ENCODE data around the gene SLC49A3.

Gene SLC49A3

DNA sequence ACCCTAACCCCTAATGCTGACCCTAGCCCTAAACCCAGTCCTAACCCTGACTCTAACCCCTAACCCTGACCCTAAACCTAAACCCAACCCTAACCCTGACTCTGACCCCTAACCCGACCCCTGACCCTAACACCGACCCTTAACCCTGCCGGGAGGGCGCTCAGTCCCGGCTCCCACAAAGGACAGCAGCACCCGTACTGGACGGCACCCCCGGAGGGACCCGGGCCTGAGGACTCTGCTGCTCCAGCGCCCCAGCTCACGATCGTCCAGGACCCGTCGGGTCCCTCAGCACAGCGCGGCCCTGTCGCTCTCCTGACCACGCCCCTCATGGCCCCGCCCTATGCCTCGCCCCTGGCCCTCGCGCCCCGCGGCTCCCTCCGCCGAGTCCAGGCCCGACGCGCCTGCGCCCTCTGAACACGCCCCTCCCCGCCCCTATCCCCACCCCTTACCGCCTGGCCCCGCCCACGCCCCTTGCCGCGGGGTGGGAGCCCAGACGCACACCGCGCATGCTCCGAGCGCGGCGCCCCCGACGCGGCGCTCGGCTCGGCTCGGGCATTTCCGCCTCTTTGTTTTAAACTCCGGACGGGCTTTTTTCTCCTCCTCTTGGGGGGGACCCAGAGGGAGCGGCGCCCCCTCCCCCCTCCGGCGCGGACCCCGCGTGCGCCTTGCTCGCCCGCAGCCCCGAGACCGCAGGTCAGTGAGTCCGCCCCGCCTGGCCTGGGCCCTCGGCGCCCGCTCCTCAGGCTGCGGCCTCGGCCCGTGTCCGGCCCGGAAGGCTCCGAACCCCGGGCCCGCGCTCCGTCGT is 16.5 kb upstream of the SLC49A3 start, which contains the start of gene PCGF3:
Gene PCGF3, plus strand, starts transcription at position 555 of the 805 bp plus-strand sequence. CDS start 27,849 bp downstream, outside the sequence.
- Histone ChIP-seq H3K4me3 (ENCODE audit: insufficient read depth, low read length, poor library complexity, severe bottlenecking) (peak within 1 kb of the TSS; percentile 79), H3K4me2 (ENCODE audit: low read depth, low read length, poor library complexity, severe bottlenecking) (peak within 1 kb of the TSS; percentile 71), H3K9me2 (replicated peaks; ENCODE audit: insufficient read depth, low read length) (no peaks in the 10 kb centered on the region), H3F3A (ENCODE audit: insufficient read depth) (peaks cover 12% of the 10 kb centered on the region; the same call in 1 of the 2 replicates), H3K79me2 (ENCODE audit: insufficient read depth, low read length) (peaks cover 46% of the 10 kb centered on the region), H3K9ac (ENCODE audit: low read length) (peak within 1 kb of the TSS; percentile 97), H4K20me1 (ENCODE audit: low read depth, low read length) (no peaks in the 10 kb centered on the region; the same call in 1 of the 2 replicates), H3K27me3 (ENCODE audit: low read length) (no peaks in the 10 kb centered on the region), H3K36me3 (ENCODE audit: low read length) (no peaks in the 10 kb centered on the region), H2AFZ (ENCODE audit: low read depth, low read length, severe bottlenecking) (peak within 1 kb of the TSS; percentile 75), H3K27ac (ENCODE audit: low read depth, low read length) (peak within 1 kb of the TSS; percentile 71), H3K9me3 (ENCODE audit: insufficient read depth, low read length) (no peaks in the 10 kb centered on the region)
- TF ChIP-seq EZH2phosphoT487 (conservative IDR thresholded peaks at IDR 0.05; ENCODE audit: low read length): no peak
- TF ChIP-seq, protein P1, sequence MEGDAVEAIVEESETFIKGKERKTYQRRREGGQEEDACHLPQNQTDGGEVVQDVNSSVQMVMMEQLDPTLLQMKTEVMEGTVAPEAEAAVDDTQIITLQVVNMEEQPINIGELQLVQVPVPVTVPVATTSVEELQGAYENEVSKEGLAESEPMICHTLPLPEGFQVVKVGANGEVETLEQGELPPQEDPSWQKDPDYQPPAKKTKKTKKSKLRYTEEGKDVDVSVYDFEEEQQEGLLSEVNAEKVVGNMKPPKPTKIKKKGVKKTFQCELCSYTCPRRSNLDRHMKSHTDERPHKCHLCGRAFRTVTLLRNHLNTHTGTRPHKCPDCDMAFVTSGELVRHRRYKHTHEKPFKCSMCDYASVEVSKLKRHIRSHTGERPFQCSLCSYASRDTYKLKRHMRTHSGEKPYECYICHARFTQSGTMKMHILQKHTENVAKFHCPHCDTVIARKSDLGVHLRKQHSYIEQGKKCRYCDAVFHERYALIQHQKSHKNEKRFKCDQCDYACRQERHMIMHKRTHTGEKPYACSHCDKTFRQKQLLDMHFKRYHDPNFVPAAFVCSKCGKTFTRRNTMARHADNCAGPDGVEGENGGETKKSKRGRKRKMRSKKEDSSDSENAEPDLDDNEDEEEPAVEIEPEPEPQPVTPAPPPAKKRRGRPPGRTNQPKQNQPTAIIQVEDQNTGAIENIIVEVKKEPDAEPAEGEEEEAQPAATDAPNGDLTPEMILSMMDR (IDR thresholded peaks at IDR 0.05; ENCODE audit: insufficient read depth, low read length, poor library complexity, severe bottlenecking): no peak

DNA sequence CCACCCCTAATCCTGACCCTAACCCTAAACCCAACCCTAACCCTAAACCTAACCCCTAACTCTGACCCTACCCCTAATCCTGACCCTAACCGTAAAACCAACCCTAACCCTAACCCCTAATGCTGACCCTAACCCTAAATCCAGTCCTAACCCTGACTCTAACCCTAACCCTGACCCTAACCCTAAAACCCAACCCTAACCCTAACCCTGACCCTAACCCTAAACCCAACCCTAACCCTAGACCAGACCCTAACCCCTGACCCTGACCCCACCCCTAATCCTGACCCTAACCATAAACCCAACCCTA is 16.0 kb upstream of the SLC49A3 start:
- peak overlapping the region; percentile 47 for H3K4me3 ChIP-seq (ENCODE audit: insufficient read depth, low read length, poor library complexity, severe bottlenecking)
- H4K20me1 ChIP-seq (ENCODE audit: low read depth, low read length): no peaks in the 10 kb centered on the region; the same call in 1 of the 2 replicates
- peak overlapping the region; percentile 43 for H3K9ac ChIP-seq (ENCODE audit: low read length)
- no peaks in the 10 kb centered on the region for H3K9me3 ChIP-seq (ENCODE audit: insufficient read depth, low read length)
- no peaks in the 10 kb centered on the region for H3K36me3 ChIP-seq (ENCODE audit: low read length)
- peak overlapping the region; percentile 75 for H2AFZ ChIP-seq (ENCODE audit: low read depth, low read length, severe bottlenecking)
- H3K27ac ChIP-seq (ENCODE audit: low read depth, low read length): no peak overlapping the region
- no peak for TF ChIP-seq EZH2phosphoT487 (conservative IDR thresholded peaks at IDR 0.05; ENCODE audit: low read length)
- peaks cover 41% of the 10 kb centered on the region for H3K79me2 ChIP-seq (ENCODE audit: insufficient read depth, low read length)
- no peaks in the 10 kb centered on the region for H3K9me2 ChIP-seq (replicated peaks; ENCODE audit: insufficient read depth, low read length)
- H3K4me2 ChIP-seq (ENCODE audit: low read depth, low read length, poor library complexity, severe bottlenecking): peak overlapping the region; percentile 71
- H3F3A ChIP-seq (ENCODE audit: insufficient read depth): peaks cover 17% of the 10 kb centered on the region; the same call in 1 of the 2 replicates
- no peaks in the 10 kb centered on the region for H3K27me3 ChIP-seq (ENCODE audit: low read length)

DNA sequence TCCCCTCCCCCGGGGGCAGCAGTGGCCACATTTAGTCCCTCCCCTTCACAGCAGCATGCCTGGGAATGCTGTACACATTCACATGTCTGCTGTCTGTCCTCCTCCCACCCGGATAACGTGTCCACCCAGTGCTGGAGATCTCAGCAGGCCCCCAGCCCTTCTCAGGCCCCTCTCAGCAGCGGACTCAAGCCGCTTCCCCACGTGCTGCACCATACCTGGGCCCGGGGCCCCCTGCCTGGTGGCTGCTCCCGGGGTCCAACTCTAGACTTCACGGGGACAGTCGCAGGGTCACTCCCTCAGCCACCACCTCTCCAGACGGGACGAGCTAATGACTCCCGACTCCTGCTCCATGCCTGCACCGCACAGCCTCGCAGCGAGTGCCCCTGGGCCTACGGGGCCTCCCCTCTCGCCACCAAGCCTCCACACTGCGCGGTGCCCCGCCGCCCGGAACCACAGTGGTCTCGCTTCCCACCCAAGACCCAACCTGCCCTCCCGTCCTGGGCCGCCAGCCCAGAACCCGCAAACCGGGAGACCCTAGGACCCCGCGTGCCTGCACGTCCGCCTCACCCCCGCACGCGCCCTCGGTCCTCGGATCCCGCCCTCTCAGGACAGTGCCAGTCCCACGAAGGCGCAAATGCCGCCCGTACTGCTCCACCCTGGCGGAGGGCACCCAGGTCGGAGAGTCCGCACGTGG is 15.4 kb upstream of the SLC49A3 start:
- Histone ChIP-seq H3K4me2 (ENCODE audit: low read depth, low read length, poor library complexity, severe bottlenecking) (no peak overlapping the region), H3K27me3 (ENCODE audit: low read length) (no peaks in the 10 kb centered on the region)

More for the DNA sequence above, 15.4 kb upstream of the SLC49A3 start:
- Histone ChIP-seq H3K79me2 (ENCODE audit: insufficient read depth, low read length) (peaks cover 35% of the 10 kb centered on the region), H3K36me3 (ENCODE audit: low read length) (no peaks in the 10 kb centered on the region), H3K9me2 (replicated peaks; ENCODE audit: insufficient read depth, low read length) (no peaks in the 10 kb centered on the region), H3K9me3 (ENCODE audit: insufficient read depth, low read length) (no peaks in the 10 kb centered on the region), H3F3A (ENCODE audit: insufficient read depth) (peaks cover 16% of the 10 kb centered on the region; the same call in 1 of the 2 replicates), H4K20me1 (ENCODE audit: low read depth, low read length) (no peaks in the 10 kb centered on the region; the same call in 1 of the 2 replicates), H3K4me3 (ENCODE audit: insufficient read depth, low read length, poor library complexity, severe bottlenecking) (no peak overlapping the region), H2AFZ (ENCODE audit: low read depth, low read length, severe bottlenecking) (no peak overlapping the region), H3K9ac (ENCODE audit: low read length) (no peak overlapping the region), H3K27ac (ENCODE audit: low read depth, low read length) (no peak overlapping the region)
- no peak for TF ChIP-seq EZH2phosphoT487 (conservative IDR thresholded peaks at IDR 0.05; ENCODE audit: low read length)
- TF ChIP-seq, protein P1 (IDR thresholded peaks at IDR 0.05; ENCODE audit: insufficient read depth, low read length, poor library complexity, severe bottlenecking): no peak
